HL-60 (cell line): ENCODE results near the gene STK24.

ENCODE experiments used
- DNase-seq, 2 experiments: peaks; one replicate each; pipeline ENCODE4 v3.0.0-alpha.2; 2010 to 2020; ENCODE audit warnings: low read depth in 1 of 2, low spot score in 1 of 2
- H3K27ac ChIP-seq: fragments of 250-450 bp; sonication (Bioruptor Pico); replicated peaks from 2 replicates; pipeline ENCODE4 v1.5.1; 2020; ENCODE audit warnings: mild to moderate bottlenecking, moderate library complexity
- H3K27me3 ChIP-seq: fragments of 250-450 bp; sonication (Bioruptor Pico); 2 replicates; pipeline ENCODE4 v1.5.1; 2021; ENCODE audit warnings: mild to moderate bottlenecking, moderate library complexity; ENCODE audit not compliant: insufficient read depth, poor library complexity, severe bottlenecking
- H3K4me3 ChIP-seq: replicated peaks from 2 replicates; pipeline ENCODE4 v1.5.1; 2011; ENCODE audit warnings: mild to moderate bottlenecking, control low read depth, low read length; ENCODE audit not compliant: insufficient read depth
- CTCF ChIP-seq: IDR thresholded peaks from one replicate; pipeline ENCODE4 v1.5.1; 2011; ENCODE audit warnings: low read length, control low read depth, inconsistent platforms; ENCODE audit not compliant: insufficient read depth
- GABPA ChIP-seq: IDR thresholded peaks from 2 replicates; pipeline ENCODE4 v1.6.1; 2012; ENCODE audit warnings: low read depth
- POLR2AphosphoS5 ChIP-seq: IDR thresholded peaks from 2 replicates; pipeline ENCODE4 v1.6.1; 2012; ENCODE audit warnings: low read depth
- REST ChIP-seq: IDR thresholded peaks from 2 replicates; pipeline ENCODE4 v1.6.1; 2012; ENCODE audit warnings: low read depth; ENCODE audit not compliant: insufficient replicate concordance
- SPI1 ChIP-seq: IDR thresholded peaks from 2 replicates; pipeline ENCODE4 v1.6.1; 2012; ENCODE audit warnings: low read depth, mild to moderate bottlenecking, borderline replicate concordance

The STK24 gene

GRCh38 chr13:98462946-98463345, 114.0 kb downstream of the STK24 start:
- H3K4me3 ChIP-seq, result no peak overlapping the region
- H3K27ac ChIP-seq, result no peak overlapping the region
- DNase-seq, result no peak
- H3K27me3 ChIP-seq, result no peaks in the 10 kb centered on the region
- TF ChIP-seq REST (no peak), GABPA (no peak), CTCF (no peak), SPI1 (no peak), POLR2AphosphoS5 (no peak)

GRCh38 chr13:98462241-98462882, 114.5 kb downstream of the STK24 start:
- Histone ChIP-seq H3K4me3 (no peak overlapping the region), H3K27ac (no peak overlapping the region), H3K27me3 (no peaks in the 10 kb centered on the region)
- no peak for DNase-seq
- TF ChIP-seq GABPA (no peak), CTCF (no peak), REST (no peak), POLR2AphosphoS5 (no peak), SPI1 (no peak)

- Histone ChIP-seq H3K27me3 (no peaks in the 10 kb centered on the region), H3K27ac (no peak overlapping the region), H3K4me3 (no peak overlapping the region)
- TF ChIP-seq CTCF (no peak), REST (no peak), POLR2AphosphoS5 (no peak)
- DNase-seq, result no peak
Measured at GRCh38 chr13:98461486-98462240, 115.2 kb downstream of the STK24 start.
